WTC11 (cell line): ENCODE data around the gene GNB2.

Source experiments
- CREB1 ChIP-seq: sonication (generic); formaldehyde crosslinking; IDR thresholded peaks from 2 replicates; pipeline ENCODE4 v1.8.0; 2023; ENCODE audit warnings: mild to moderate bottlenecking, missing genetic modification reagents
- ELF4 ChIP-seq: sonication (generic); formaldehyde crosslinking; IDR thresholded peaks from 2 replicates; pipeline ENCODE4 v1.8.1; 2022; ENCODE audit warnings: low read depth, mild to moderate bottlenecking, moderate library complexity, missing genetic modification reagents
- TCF7 ChIP-seq: sonication (generic); formaldehyde crosslinking; IDR thresholded peaks from 2 replicates; pipeline ENCODE4 v1.8.0; 2022; ENCODE audit warnings: mild to moderate bottlenecking, low read depth, missing genetic modification reagents, moderate library complexity
- ZBTB21 ChIP-seq: sonication (generic); formaldehyde crosslinking; IDR thresholded peaks from 2 replicates; pipeline ENCODE4 v1.8.1; 2023; ENCODE audit warnings: mild to moderate bottlenecking, missing genetic modification reagents, borderline replicate concordance
- ZNF396 ChIP-seq: fragments of 250-450 bp; sonication (Bioruptor Pico); IDR thresholded peaks from 2 replicates; pipeline ENCODE4 v1.8.0; 2021; ENCODE audit warnings: mild to moderate bottlenecking, moderate library complexity, borderline replicate concordance
- TF ChIP-seq, protein P1 (sequence below): fragments of 200-600 bp; IDR thresholded peaks from 2 replicates; pipeline ENCODE4 v1.8.0; 2022; ENCODE audit warnings: antibody characterized with exemption
- TF ChIP-seq, protein P2 (sequence below): sonication (generic); formaldehyde crosslinking; IDR thresholded peaks from 2 replicates; pipeline ENCODE4 v1.8.1; 2023; ENCODE audit warnings: mild to moderate bottlenecking, moderate library complexity, missing genetic modification reagents
- TF ChIP-seq, protein P3 (sequence below): sonication (generic); formaldehyde crosslinking; IDR thresholded peaks from 2 replicates; pipeline ENCODE4 v1.8.0; 2023; ENCODE audit warnings: missing genetic modification reagents, mild to moderate bottlenecking, borderline replicate concordance
- TF ChIP-seq, protein P4 (sequence below): sonication (generic); formaldehyde crosslinking; IDR thresholded peaks from 2 replicates; pipeline ENCODE4 v1.8.0; 2023; ENCODE audit warnings: missing genetic modification reagents
- TF ChIP-seq, protein P5 (sequence below): fragments of 250-450 bp; sonication (Bioruptor Pico); IDR thresholded peaks from 2 replicates; pipeline ENCODE4 v2.1.2; 2022; ENCODE audit warnings: mild to moderate bottlenecking, moderate library complexity
- TF ChIP-seq, protein P6 (sequence below): sonication (generic); formaldehyde crosslinking; IDR thresholded peaks from 2 replicates; pipeline ENCODE4 v1.8.1; 2022; ENCODE audit warnings: mild to moderate bottlenecking, moderate library complexity, missing genetic modification reagents
- TF ChIP-seq, protein P7 (sequence below): sonication (generic); formaldehyde crosslinking; IDR thresholded peaks from 2 replicates; pipeline ENCODE4 v1.8.1; 2023; ENCODE audit warnings: mild to moderate bottlenecking, missing genetic modification reagents, moderate library complexity
- TF ChIP-seq, protein P8 (sequence below): sonication (generic); formaldehyde crosslinking; IDR thresholded peaks from 2 replicates; pipeline ENCODE4 v1.8.0; 2022; ENCODE audit warnings: mild to moderate bottlenecking, missing genetic modification reagents
- TF ChIP-seq, protein P9 (sequence below): sonication (generic); formaldehyde crosslinking; IDR thresholded peaks from 2 replicates; pipeline ENCODE4 v1.8.1; 2023; ENCODE audit warnings: mild to moderate bottlenecking, missing genetic modification reagents

DNA sequence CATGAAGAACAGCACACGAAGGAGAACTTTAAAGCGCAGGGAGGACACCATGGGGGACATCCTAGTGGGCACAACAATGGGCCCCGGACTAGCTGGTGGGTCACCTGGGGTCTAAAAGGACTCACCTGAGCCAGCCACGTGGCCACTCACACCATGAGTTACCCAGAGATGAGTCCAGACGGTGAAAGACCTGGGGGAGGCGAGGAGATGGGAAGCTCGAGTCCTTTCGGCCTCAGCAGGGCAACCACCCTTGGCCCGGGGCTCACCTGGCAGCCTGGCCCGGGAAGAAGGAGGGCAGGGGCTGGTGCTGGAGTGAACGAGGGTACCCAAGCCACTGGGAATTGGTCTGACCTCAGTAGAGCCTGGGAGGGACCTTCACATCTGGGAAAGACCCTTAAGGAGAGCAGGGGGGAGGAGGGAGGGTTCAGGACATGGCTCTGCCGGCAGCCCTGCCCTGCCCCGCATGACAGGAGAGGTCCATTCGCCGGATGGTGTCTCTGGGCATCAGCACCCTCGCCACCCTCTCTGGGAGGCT is 14.9 kb downstream of the GNB2 start:
- TF ChIP-seq, protein P1, sequence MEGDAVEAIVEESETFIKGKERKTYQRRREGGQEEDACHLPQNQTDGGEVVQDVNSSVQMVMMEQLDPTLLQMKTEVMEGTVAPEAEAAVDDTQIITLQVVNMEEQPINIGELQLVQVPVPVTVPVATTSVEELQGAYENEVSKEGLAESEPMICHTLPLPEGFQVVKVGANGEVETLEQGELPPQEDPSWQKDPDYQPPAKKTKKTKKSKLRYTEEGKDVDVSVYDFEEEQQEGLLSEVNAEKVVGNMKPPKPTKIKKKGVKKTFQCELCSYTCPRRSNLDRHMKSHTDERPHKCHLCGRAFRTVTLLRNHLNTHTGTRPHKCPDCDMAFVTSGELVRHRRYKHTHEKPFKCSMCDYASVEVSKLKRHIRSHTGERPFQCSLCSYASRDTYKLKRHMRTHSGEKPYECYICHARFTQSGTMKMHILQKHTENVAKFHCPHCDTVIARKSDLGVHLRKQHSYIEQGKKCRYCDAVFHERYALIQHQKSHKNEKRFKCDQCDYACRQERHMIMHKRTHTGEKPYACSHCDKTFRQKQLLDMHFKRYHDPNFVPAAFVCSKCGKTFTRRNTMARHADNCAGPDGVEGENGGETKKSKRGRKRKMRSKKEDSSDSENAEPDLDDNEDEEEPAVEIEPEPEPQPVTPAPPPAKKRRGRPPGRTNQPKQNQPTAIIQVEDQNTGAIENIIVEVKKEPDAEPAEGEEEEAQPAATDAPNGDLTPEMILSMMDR: no peak
- TF ChIP-seq CREB1: no peak
- TF ChIP-seq, protein P2, sequence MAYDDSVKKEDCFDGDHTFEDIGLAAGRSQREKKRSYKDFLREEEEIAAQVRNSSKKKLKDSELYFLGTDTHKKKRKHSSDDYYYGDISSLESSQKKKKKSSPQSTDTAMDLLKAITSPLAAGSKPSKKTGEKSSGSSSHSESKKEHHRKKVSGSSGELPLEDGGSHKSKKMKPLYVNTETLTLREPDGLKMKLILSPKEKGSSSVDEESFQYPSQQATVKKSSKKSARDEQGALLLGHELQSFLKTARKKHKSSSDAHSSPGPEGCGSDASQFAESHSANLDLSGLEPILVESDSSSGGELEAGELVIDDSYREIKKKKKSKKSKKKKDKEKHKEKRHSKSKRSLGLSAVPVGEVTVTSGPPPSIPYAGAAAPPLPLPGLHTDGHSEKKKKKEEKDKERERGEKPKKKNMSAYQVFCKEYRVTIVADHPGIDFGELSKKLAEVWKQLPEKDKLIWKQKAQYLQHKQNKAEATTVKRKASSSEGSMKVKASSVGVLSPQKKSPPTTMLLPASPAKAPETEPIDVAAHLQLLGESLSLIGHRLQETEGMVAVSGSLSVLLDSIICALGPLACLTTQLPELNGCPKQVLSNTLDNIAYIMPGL: no peak
- TF ChIP-seq, protein P3, sequence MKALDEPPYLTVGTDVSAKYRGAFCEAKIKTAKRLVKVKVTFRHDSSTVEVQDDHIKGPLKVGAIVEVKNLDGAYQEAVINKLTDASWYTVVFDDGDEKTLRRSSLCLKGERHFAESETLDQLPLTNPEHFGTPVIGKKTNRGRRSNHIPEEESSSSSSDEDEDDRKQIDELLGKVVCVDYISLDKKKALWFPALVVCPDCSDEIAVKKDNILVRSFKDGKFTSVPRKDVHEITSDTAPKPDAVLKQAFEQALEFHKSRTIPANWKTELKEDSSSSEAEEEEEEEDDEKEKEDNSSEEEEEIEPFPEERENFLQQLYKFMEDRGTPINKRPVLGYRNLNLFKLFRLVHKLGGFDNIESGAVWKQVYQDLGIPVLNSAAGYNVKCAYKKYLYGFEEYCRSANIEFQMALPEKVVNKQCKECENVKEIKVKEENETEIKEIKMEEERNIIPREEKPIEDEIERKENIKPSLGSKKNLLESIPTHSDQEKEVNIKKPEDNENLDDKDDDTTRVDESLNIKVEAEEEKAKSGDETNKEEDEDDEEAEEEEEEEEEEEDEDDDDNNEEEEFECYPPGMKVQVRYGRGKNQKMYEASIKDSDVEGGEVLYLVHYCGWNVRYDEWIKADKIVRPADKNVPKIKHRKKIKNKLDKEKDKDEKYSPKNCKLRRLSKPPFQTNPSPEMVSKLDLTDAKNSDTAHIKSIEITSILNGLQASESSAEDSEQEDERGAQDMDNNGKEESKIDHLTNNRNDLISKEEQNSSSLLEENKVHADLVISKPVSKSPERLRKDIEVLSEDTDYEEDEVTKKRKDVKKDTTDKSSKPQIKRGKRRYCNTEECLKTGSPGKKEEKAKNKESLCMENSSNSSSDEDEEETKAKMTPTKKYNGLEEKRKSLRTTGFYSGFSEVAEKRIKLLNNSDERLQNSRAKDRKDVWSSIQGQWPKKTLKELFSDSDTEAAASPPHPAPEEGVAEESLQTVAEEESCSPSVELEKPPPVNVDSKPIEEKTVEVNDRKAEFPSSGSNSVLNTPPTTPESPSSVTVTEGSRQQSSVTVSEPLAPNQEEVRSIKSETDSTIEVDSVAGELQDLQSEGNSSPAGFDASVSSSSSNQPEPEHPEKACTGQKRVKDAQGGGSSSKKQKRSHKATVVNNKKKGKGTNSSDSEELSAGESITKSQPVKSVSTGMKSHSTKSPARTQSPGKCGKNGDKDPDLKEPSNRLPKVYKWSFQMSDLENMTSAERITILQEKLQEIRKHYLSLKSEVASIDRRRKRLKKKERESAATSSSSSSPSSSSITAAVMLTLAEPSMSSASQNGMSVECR (CRISPR knock-in tag): no peak
- TF ChIP-seq, protein P4, sequence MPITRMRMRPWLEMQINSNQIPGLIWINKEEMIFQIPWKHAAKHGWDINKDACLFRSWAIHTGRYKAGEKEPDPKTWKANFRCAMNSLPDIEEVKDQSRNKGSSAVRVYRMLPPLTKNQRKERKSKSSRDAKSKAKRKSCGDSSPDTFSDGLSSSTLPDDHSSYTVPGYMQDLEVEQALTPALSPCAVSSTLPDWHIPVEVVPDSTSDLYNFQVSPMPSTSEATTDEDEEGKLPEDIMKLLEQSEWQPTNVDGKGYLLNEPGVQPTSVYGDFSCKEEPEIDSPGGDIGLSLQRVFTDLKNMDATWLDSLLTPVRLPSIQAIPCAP (CRISPR knock-in tag): no peak
- TF ChIP-seq, protein P5, sequence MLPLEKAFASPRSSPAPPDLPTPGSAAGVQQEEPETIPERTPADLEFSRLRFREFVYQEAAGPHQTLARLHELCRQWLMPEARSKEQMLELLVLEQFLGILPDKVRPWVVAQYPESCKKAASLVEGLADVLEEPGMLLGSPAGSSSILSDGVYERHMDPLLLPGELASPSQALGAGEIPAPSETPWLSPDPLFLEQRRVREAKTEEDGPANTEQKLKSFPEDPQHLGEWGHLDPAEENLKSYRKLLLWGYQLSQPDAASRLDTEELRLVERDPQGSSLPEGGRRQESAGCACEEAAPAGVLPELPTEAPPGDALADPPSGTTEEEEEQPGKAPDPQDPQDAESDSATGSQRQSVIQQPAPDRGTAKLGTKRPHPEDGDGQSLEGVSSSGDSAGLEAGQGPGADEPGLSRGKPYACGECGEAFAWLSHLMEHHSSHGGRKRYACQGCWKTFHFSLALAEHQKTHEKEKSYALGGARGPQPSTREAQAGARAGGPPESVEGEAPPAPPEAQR (CRISPR knock-in tag): no peak
- TF ChIP-seq, protein P6, sequence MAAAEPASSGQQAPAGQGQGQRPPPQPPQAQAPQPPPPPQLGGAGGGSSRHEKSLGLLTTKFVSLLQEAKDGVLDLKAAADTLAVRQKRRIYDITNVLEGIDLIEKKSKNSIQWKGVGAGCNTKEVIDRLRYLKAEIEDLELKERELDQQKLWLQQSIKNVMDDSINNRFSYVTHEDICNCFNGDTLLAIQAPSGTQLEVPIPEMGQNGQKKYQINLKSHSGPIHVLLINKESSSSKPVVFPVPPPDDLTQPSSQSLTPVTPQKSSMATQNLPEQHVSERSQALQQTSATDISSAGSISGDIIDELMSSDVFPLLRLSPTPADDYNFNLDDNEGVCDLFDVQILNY (CRISPR knock-in tag): no peak
- TF ChIP-seq ZBTB21 (CRISPR knock-in tag): no peak
- TF ChIP-seq ZNF396: no peak
- TF ChIP-seq TCF7 (CRISPR knock-in tag): no peak
- no peak for TF ChIP-seq ELF4
- TF ChIP-seq, protein P7, sequence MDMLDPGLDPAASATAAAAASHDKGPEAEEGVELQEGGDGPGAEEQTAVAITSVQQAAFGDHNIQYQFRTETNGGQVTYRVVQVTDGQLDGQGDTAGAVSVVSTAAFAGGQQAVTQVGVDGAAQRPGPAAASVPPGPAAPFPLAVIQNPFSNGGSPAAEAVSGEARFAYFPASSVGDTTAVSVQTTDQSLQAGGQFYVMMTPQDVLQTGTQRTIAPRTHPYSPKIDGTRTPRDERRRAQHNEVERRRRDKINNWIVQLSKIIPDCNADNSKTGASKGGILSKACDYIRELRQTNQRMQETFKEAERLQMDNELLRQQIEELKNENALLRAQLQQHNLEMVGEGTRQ: no peak
- TF ChIP-seq, protein P8, sequence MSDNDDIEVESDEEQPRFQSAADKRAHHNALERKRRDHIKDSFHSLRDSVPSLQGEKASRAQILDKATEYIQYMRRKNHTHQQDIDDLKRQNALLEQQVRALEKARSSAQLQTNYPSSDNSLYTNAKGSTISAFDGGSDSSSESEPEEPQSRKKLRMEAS (CRISPR knock-in tag): no peak
- TF ChIP-seq, protein P9, sequence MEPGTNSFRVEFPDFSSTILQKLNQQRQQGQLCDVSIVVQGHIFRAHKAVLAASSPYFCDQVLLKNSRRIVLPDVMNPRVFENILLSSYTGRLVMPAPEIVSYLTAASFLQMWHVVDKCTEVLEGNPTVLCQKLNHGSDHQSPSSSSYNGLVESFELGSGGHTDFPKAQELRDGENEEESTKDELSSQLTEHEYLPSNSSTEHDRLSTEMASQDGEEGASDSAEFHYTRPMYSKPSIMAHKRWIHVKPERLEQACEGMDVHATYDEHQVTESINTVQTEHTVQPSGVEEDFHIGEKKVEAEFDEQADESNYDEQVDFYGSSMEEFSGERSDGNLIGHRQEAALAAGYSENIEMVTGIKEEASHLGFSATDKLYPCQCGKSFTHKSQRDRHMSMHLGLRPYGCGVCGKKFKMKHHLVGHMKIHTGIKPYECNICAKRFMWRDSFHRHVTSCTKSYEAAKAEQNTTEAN (CRISPR knock-in tag): no peak
